ENCODE results near the gene MZF1.

- TF ChIP-seq BCL3 (IDR thresholded peaks at IDR 0.05; ENCODE audit: borderline replicate concordance, insufficient read depth, low read depth, low read length, poor library complexity, severe bottlenecking): no peak
- no peak for TF ChIP-seq CBX3 (IDR thresholded peaks at IDR 0.05; ENCODE audit: borderline replicate concordance, low read depth)
- no peak for TF ChIP-seq POLR2A (IDR thresholded peaks at IDR 0.05; ENCODE audit: low read depth, low read length)
- TF ChIP-seq CEBPZ (IDR thresholded peaks at IDR 0.05; ENCODE audit: low read depth, low read length): no peak
- no peak for TF ChIP-seq ZNF217 (IDR thresholded peaks at IDR 0.05)
- TF ChIP-seq CTCF (IDR thresholded peaks at IDR 0.05 in 2 of 3, conservative IDR thresholded peaks at IDR 0.05 in 1 of 3; ENCODE audit: control insufficient read depth in 2 of 3, extremely low read depth in 1 of 3, insufficient read depth in 1 of 3, low read depth in 3 of 3, low read length in 3 of 3): no peak
- no peak for TF ChIP-seq MYB (IDR thresholded peaks at IDR 0.05; ENCODE audit: borderline replicate concordance, low read depth, low read length)
- no peak for TF ChIP-seq RAD21 (IDR thresholded peaks at IDR 0.05; ENCODE audit: insufficient read depth, low read depth, low read length)
- TF ChIP-seq TBL1XR1 (IDR thresholded peaks at IDR 0.05; ENCODE audit: low read depth, low read length): no peak
- TF ChIP-seq EZH2 (IDR thresholded peaks at IDR 0.05; ENCODE audit: borderline replicate concordance, control insufficient read depth, low read depth, low read length): no peak
- no peak for TF ChIP-seq ZNF207 (IDR thresholded peaks at IDR 0.05; ENCODE audit: borderline replicate concordance)
Measured at GRCh38 chr19:58552655-58553054, 20.5 kb downstream of the MZF1 start.
